Measurements from ENCODE around the gene JUP. TPM values are rescaled to one million over a fixed set of nuclear protein-coding genes. Genes with fewer than 3 reads are reported as not detected.

The JUP gene
- total and polyA plus RNA-seq, 9 donors, result 7.0 to 153 (median 52.6) TPM

DNA sequence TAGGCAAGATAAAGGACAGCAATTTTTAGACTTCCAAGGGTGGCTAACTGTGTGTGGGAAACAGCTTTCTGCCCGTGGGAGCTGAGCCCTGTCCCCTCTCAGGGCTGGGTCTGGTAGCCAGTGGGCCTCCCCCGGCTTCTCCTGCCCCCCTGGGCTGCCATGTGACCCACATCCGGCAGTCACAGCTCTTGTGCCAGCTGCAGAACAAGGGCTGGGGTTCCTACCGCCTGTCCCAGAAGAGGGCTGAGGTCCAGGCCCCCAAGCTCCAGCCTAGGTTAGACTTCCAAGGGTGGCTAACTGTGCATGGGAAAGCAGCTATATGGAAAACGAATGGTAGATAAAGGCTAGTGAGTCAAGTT lies 68.2 kb downstream of the JUP start:
- Histone ChIP-seq H3K27me3 (no peaks in the 10 kb centered on the region), H3K4me3 (no peak overlapping the region), H3K4me1 (ENCODE audit: insufficient read depth) (no peaks in the 10 kb centered on the region), H3K27ac (no peak overlapping the region), H3K36me3 (no peaks in the 10 kb centered on the region), H3K9me3 (no peaks in the 10 kb centered on the region)
- TF ChIP-seq EP300 (IDR thresholded peaks at IDR 0.05), result no peak
- TF ChIP-seq, protein P1, sequence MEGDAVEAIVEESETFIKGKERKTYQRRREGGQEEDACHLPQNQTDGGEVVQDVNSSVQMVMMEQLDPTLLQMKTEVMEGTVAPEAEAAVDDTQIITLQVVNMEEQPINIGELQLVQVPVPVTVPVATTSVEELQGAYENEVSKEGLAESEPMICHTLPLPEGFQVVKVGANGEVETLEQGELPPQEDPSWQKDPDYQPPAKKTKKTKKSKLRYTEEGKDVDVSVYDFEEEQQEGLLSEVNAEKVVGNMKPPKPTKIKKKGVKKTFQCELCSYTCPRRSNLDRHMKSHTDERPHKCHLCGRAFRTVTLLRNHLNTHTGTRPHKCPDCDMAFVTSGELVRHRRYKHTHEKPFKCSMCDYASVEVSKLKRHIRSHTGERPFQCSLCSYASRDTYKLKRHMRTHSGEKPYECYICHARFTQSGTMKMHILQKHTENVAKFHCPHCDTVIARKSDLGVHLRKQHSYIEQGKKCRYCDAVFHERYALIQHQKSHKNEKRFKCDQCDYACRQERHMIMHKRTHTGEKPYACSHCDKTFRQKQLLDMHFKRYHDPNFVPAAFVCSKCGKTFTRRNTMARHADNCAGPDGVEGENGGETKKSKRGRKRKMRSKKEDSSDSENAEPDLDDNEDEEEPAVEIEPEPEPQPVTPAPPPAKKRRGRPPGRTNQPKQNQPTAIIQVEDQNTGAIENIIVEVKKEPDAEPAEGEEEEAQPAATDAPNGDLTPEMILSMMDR (IDR thresholded peaks at IDR 0.05), result no peak
- WGBS, 3 donors, result 48 to 53% (median 51%) methylated on average over 5 of the region's 5 CpGs
- no peak for DNase-seq
- intact Hi-C loops (cut with DNase I), result no loop called here

DNA sequence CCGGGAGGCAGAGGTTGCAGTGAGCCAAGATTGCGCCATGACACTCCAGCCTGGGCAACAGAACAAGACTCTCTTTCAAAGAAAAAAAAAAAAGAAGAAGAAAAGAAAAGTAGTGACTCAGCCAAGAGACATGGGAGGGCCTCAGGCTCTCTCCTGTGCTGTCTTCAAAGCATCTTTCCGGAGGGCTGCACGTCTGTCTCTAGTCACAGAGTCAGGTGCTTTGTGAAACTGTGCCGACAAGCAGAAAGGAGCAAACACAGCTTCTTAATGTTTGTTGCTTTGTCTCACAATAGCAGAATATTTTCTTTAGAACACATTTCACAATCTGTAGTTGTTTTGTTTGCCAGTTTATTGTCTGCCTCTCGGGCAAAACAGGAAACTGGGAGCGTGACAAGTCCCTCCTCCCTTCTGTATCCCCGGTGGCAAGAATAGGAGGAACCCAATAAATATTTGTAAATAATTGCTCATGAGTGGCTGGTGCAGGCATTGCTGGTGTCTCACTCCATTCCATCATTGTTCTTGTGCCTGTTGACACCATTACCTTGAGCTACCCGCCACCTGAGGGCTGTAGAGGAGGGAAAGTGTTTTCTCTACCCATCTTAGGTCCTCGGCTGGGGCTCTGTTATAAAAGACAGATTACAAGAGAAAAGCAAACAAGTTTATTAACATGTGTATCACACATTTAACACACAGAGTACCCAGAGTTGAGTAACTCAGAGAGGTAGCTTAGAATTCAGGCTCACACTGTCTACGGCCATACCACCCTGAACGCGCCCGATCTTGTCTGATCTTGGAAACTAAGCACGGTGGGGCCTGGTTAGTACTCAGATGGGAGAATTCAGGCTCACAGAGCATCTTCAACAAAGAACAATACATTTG lies 68.9 kb downstream of the JUP start:
- no peaks in the 10 kb centered on the region for H3K27me3 ChIP-seq
- intact Hi-C loops (cut with DNase I), result no loop called here
- no peaks in the 10 kb centered on the region for H3K4me1 ChIP-seq (ENCODE audit: insufficient read depth)
- TF ChIP-seq, protein P1 (IDR thresholded peaks at IDR 0.05), result no peak
- no peak for TF ChIP-seq EP300 (IDR thresholded peaks at IDR 0.05)
- no peak overlapping the region for H3K27ac ChIP-seq
- H3K4me3 ChIP-seq, result no peak overlapping the region
- DNase-seq, result no peak
- 58 to 60% (median 58%) methylated on average over 15 of the region's 15 CpGs for WGBS, 3 donors
- no peaks in the 10 kb centered on the region for H3K9me3 ChIP-seq
- no peaks in the 10 kb centered on the region for H3K36me3 ChIP-seq

DNA sequence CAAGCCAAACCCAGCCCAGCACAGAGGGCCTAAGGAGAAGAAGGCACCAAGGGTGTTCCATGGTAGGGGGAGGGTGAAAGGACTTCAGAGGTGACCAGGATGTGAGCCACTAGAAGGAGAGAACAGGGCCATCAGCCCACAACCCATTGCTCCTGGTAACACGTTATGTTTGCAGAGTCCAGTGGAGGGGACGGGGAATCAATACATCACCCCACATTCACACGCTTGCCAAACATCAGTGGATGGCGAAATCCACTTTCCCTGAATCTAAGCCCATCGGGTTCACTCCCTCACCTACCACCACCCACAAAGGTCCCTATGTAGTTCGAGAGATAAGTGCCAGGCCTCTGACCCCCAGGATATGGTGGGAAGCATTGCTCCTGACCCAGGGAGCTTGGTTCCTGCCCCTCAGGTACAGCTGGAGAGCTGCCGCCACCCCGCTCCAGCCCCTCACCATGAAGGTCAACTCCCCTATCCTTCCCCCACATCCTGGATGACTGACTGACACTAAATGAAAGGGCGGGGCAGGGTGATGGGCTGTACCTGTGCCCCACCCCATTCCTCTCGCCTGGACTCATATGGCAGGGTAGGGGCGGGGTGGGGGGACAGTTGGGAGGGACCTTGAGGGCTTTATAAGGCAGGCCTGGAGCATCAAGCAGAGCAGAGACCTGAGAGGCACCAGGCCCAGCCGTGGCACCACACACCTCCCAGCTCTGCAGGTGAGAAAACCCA lies 74.7 kb downstream of the JUP start, which contains the start of gene GAST:
Gene GAST, plus strand, starts transcription at position 663 of the 732 bp plus-strand sequence. CDS start 3,106 bp downstream, outside the sequence.
- TF ChIP-seq EP300 (IDR thresholded peaks at IDR 0.05), result no peak
- TF ChIP-seq POLR2A (IDR thresholded peaks at IDR 0.05), result no peak
- TF ChIP-seq, protein P1 (IDR thresholded peaks at IDR 0.05), result no peak
- Histone ChIP-seq H3K27ac (no peak within 1 kb of the TSS), H3K27me3 (no peaks in the 10 kb centered on the region), H3K9me3 (no peaks in the 10 kb centered on the region), H3K36me3 (no peaks in the 10 kb centered on the region), H3K4me3 (no peak within 1 kb of the TSS), H3K4me1 (ENCODE audit: insufficient read depth) (no peaks in the 10 kb centered on the region)
- intact Hi-C loops (cut with DNase I), result no loop called here
- no peak for DNase-seq
- WGBS, 3 donors, result 88 to 92% (median 88%) methylated on average over 12 of the region's 12 CpGs

GRCh38 chr17:41710472-41711090 lies 75.9 kb downstream of the JUP start:
- 59 to 68% (median 64%) methylated on average over 8 of the region's 8 CpGs for WGBS, 3 donors
- H3K4me3 ChIP-seq, result no peak overlapping the region
- no peak overlapping the region for H3K27ac ChIP-seq
- intact Hi-C loops (cut with DNase I), result no loop called here
- no peaks in the 10 kb centered on the region for H3K27me3 ChIP-seq
- H3K36me3 ChIP-seq, result no peaks in the 10 kb centered on the region
- DNase-seq, result no peak
- H3K9me3 ChIP-seq, result no peaks in the 10 kb centered on the region
- TF ChIP-seq EP300 (IDR thresholded peaks at IDR 0.05), result no peak
- TF ChIP-seq POLR2A (IDR thresholded peaks at IDR 0.05), result no peak
- TF ChIP-seq, protein P1 (IDR thresholded peaks at IDR 0.05), result no peak
- H3K4me1 ChIP-seq (ENCODE audit: insufficient read depth), result peaks cover 2% of the 10 kb centered on the region
